D721Med (cell line): ENCODE data around the gene RNF149.

Source experiments
- DNase-seq: peaks from one replicate; pipeline ENCODE4 v3.0.0; 2011; ENCODE audit warnings: low spot score; ENCODE audit not compliant: insufficient read length
- FAIRE-seq: peaks from 2 replicates; lab custom pipeline; 2011; peaks lifted over from hg19 to GRCh38; lab: Jason Lieb, UNC
- CTCF ChIP-seq: IDR thresholded peaks from 2 replicates; pipeline ENCODE4 v1.5.1; 2012; ENCODE audit warnings: mild to moderate bottlenecking, control low read depth; ENCODE audit not compliant: insufficient read depth; ENCODE audit errors: missing control alignments

The RNF149 gene

GRCh38 chr2:101341421-101341820 lies 32.9 kb upstream of the RNF149 start:
- DNase-seq (no peak), FAIRE-seq (no peak)
- TF ChIP-seq CTCF: no peak

GRCh38 chr2:101340141-101340551 lies 31.6 kb upstream of the RNF149 start:
- no peak for FAIRE-seq

DNA sequence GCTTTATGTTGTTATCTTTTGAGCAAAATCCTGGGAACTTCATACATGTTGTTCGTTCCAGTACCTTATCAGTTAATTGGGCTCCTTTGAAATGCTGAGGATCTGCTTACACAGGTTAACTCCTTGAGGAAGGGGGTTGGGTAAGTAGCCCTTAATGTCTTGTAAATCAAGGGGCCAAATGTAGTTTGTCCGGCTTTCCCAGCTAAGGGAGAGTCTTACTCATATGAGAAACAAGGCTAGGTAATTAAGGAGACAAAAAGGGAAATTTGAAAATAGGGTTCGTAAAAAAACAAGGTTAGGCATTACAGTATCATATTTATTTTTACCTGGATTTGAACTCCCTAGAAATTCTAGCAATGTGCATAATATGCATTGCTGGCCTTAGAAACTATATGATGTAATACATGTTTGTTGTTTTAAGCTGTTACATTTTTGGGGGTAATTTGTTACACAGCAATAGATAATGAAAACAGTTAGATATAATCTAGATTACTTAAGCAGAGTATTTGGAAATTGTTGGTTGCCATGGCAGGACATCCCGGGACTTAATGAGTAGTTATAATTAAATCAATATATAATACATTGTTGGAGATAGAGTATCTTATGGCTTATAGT lies 30.9 kb upstream of the RNF149 start:
- TF ChIP-seq CTCF: no peak
- no peak for DNase-seq
- FAIRE-seq: no peak

More at GRCh38 chr2:101340141-101340551, 31.6 kb upstream of the RNF149 start:
- no peak for TF ChIP-seq CTCF
- no peak for DNase-seq

GRCh38 chr2:101337877-101338276 lies 29.4 kb upstream of the RNF149 start:
- DNase-seq (no peak), FAIRE-seq (no peak)

GRCh38 chr2:101332885-101333766 lies 24.6 kb upstream of the RNF149 start:
- FAIRE-seq (no peak), DNase-seq (no peak)
- no peak for TF ChIP-seq CTCF

More at GRCh38 chr2:101337877-101338276, 29.4 kb upstream of the RNF149 start:
- no peak for TF ChIP-seq CTCF

DNA sequence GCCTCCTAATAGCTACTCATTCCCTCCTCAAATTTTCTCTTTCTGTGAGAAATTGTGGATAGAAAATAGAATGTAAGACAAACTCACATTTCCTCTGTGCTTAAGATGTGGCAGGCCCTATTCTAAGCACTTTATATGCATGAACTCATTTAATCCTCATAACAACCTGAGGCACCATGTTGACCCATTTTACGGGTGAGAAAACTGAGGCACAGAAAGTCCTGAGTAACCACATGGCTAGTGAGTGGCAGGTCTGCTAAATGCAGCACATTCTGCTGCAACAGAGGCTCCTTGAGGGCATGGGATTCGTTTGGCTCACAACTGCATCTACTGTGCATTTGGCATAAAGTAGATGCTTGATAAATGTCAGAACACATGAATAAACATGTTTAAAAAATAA lies 22.7 kb upstream of the RNF149 start:
- DNase-seq (no peak), FAIRE-seq (no peak)
- TF ChIP-seq CTCF: no peak
